GM18517 (cell line): ENCODE results near the gene TBC1D9.

ENCODE experiments used
- ATAC-seq: cut with Tn5 transposase; IDR thresholded peaks from one replicate; pipeline ENCODE4 v1.9.1; 2021; ENCODE audit warnings: mild to moderate bottlenecking, moderate library complexity; ENCODE audit not compliant: unreplicated experiment

The TBC1D9 gene

DNA sequence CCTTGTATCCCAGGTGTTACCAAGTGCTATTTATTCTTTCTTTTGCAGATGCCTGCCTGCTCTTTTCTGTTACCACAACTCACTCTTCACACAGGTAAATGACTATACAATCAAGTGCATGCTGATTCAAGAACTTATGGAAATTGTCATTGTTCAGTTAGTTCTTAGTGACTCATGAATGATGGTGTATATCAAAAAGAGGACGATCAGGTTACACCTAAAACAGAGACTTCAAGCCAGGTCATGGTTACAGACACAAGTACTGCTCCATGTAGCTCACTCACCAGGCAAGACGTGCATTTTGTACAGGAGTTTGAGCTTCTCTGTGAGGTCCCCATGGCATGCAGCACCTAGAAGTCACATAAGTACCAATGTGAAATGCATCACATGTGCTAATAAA lies 128.2 kb downstream of the TBC1D9 start:
- no peak for ATAC-seq

DNA sequence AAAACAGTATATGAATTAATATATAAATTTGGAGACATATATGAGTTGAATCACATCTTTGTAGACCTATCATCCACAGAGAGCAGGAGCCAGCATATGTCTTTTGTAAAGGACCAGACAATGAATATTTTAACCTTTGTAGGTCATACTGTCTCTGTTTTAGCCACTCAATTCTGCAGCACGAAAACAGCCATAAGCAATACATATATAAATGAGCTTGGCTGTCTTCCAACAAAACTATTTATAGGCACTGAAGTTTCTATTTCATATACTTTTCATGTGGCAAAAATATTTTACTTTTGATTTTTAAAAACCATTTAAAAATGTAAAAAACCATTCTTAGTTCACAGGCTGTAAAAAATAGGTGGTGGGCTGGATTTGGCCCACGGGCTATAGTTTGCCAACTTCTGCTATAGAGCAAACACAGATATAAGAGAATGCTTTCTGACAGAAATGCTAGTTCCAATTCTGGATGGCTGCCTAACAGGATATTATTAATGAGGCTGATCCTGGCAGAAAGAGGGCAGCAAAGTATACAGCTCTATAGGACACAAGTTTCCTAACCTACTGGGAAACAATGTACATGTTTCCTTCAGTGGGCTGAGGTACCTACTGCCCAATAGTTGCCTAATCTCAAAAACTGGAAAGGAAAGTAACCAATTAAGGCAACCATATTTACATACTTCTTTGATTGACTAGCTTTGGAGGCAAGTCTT lies 129.4 kb downstream of the TBC1D9 start:
- no peak for ATAC-seq

DNA sequence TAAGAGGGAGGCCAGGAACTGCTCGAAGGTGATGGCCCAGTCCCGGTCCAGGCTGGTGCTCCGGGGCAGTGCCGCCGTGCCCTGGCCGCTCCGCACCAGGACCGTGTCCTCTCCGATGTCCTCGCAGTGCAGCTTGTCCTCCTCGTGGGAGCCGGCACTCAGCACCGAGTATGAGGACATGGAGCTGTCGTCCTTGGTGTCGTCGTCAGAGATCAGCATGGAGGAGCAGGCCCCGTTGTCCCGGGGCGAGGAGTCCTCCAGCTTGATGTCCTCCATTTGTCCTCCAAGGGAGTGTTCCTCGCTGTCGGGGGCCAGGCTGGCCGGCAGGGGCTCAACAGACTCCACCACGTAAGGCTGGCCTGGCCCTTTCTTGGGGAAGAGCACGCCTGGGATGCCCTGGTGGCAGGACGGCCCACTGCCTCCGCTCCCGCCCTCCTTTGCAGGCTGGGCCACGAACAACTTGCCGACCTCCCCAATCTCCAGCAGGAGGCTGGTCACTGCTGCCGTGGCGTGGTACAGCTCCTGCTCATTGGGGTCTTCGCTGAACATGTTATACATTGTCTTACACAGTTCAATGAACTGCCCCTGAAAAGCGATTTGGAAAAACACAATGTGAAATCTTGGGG lies 133.7 kb downstream of the TBC1D9 start:
- ATAC-seq, result no peak

DNA sequence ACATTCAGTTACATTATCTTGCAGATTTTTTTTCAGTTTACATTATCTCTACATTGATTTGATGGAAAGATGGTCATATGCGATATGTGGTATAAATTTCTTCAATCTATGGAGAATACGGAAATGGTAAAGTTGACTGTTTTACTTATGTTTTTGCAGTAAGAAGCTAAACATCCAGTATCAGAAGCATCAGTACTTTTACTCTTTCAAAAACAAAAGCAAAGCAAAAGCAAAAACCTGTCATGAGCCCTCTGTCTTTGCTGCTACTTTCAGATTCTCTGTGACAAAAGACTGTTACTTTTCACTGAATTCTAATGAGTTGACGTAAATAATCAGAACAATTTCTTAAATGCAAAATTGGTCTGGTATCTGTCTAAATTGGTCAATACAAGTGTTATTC lies 135.0 kb downstream of the TBC1D9 start:
- no peak for ATAC-seq

DNA sequence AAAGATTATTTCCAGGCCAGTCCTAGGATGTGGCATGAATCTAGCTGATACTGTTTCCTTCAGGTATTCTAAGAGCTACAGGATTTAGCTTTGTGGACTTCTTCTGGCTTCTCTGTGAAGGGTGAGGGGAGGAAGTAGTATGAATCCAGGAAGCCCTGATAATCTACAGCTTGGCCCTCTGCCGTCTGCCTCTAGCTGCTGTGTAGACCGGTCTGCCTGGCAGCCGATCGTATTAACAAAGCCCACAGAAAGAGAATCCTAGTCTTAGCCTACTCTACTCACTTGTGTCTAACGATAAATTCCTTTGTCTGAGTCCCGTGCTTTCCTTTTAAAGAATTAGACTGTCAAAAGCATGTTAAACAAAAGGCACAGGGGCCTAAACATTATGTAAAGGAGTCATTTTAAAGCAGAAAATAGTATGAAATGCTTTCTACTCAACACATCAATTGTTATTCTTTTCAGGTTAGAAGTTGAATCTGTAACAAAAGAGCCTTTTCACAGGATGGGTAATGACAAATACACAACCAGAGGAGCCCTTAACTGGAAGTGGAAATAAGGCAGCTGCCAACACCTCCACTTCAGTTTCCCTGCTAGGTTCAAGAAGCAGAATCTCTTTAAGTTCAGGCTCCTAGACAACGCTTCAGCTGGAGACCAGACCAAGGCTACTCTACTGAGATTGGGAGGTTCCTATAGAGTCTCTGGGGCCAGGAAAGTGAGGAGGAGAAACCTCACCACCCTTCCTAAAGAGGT lies 138.5 kb downstream of the TBC1D9 start:
- ATAC-seq, result no peak

DNA sequence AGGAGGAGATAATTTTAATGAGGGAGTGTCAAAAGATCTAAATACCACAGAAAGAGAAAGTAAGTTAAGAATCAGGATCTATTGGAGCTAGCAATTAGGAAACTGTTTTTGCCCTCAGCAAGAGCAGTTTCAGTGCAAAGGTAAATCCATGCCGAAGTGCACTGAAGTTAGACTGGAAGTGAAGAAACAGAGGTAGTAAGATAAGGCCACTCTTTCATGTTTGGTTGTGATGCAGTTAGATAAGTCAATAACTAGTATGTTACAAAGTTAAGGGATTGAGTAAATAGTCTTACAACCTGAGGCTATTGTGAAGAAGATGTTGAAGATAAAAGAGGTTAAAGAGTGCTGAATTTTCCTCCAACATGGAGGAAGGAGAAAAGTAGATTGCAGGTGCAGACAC lies 140.7 kb downstream of the TBC1D9 start:
- no peak for ATAC-seq

DNA sequence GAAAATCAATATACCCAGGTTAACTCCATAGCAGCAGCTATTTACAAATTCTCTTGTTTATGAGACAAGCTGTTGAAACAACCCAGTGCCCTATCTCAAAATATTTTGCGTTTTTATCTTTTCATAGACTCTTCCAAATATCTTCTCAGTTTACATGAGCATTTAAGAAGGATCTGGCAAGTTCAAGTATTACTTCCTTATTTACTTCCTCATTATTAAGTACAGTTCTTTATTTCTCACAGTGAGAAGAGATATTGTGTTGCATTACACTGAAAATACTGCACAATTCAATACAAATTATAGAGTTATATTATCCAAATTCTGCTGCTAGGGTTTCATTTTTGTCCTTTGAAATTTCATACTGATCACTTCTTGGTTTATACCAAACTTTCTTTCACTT lies 143.8 kb downstream of the TBC1D9 start:
- no peak for ATAC-seq

DNA sequence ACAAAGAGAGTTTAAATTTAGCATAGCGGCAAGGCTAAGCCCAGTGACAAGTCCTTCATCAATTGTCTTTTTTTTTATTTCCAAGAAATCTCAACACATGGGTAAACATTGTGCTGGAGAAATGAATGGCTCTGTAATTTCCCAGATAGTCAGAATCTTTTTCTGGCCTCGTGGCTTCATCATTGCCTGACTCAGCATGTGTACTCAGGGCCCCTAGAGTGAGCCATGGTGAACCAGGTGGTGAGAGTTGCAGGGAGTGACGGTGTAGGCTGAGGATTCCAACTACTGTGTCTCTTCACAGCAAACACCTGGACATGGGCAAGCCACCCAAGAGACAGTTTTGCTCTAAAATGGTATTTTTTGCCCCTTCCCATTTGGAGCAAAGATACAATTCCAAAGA lies 144.3 kb downstream of the TBC1D9 start:
- ATAC-seq, result no peak

DNA sequence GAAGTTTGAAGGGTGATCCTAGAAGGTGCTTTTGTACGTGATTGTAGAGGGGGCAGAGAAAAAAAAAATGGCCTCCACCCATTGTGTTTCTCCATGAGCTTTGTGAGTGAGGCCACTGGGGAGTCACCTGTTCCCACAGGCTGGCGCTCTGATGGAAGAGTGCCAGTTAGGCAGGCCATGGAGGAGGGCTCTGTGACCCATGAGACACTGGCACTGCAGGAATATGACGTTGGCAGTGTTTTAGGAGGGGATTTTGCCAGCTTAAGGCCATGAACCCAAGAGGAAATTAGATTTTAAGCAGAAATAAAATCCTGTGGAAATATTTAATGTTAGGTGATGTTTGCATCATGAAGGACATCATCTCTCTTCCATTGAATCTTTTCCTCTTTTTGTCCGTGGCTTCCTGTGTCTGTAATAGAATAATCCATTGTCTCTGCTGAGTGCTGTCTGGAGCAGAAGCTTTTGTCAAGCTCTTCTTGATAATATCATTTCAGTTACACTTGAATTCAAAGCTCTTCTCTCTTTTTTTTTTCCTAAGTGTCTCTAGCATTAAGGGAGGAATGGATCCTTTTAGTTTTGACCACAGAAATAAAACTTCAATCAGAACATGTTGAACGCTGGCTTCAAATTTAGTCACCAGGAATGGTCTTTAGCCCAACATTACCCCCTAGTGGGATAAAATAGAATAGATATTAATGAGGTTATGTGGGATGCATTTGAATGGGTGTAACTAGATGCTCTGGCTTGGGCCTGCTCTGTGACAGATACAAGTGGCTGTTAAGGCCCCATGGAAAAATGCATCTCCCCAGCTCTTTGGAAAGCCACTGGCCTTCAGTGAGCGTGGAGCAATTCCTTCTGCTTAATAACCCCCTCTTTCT lies 146.4 kb downstream of the TBC1D9 start:
- peak; percentile 75 for ATAC-seq

DNA sequence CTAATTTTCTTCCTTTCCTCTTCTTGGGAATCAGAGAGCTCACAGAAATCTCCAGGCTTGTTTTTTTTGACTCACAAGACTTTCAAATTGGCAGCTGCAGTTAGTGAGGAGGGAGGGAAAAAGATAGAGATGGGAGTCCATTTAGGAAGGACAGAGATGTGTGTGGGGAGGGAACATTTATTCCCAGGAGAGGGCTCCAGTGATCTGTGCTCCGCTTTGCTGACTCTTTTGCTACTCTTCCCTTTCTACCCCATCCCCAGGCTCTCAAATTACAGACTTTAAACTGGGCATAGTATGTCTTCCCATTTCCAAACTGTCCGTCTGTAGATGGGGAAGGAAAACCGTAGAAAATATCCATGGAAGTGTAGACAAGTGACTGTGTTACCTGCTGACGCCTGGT lies 148.3 kb downstream of the TBC1D9 start:
- no peak for ATAC-seq

DNA sequence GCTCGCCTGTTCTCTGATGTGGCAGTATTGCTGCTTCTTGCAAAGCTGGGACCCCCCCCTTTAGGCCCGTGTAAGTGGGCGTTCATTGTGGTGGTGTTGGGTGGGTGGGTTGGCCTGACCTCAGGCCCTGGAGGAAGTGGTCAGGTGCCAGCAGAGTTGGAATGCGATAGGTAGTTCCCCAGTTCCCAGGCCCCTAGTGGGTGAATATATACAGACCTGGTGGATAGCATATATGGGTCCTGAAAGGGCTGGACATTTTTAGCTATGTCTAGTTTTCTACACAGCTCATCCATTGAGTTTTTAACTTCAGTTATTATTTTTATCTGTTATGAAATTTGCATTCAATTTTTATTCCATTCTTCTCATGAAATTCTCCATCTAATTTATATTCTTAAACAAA lies 151.6 kb downstream of the TBC1D9 start:
- ATAC-seq, result no peak

DNA sequence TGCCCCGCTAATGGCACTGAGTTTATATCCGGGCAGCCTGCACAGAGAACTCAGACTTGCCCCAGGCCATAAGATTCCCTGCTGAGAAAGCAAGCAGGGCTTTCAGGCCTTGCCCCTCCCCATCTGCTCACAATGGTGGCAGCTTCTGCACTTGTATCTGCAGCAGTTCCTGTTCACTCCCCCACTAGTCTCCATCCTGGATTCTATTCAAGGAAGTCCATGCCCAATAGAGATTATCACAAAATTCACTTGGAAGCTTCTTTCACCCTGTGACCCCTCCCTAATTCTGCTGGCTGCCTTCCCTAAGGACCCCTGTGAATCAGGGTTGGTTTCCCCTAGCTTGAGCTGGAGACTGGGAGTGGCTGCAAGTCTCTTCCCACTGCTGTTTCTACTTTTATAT lies 152.9 kb downstream of the TBC1D9 start:
- ATAC-seq, result no peak

DNA sequence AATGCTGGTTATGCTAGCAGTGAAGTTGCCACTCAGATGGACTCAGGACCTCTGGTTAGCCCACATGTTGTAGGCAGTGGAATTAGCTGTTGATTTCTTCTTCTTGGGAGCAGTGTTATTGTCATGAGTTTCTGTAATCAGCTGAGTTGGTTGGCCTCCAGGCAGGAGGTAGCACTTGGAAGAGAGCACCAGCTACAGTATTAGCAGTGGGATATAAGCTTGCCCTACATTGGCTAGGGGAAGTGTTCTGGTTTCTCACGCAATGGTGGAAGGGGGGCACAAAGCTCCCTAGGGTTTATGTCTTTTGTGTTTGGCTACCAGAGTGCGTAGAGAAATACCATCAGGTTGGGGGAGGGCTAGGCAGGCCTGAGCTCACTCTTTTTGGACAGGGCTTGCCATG lies 153.5 kb downstream of the TBC1D9 start:
- ATAC-seq, result no peak

DNA sequence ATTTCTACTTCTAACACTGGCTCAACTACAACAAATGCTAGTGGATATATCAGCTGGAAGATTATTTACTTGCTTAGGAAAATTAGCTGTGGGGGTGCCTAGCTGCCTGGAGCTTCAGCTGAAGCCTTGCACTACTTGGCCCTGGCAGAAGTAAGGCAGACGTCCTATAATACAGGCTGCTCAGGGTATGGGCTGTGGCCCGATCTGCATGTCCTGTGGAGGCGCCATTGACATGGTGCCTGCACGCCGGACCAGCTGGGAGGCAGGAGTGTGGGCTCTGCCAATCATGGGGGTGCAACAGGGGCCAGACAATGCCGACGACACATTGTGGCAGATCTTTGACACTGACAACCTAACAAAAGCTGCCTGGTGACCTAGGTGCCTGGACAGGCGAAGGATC lies 155.8 kb downstream of the TBC1D9 start:
- no peak for ATAC-seq

DNA sequence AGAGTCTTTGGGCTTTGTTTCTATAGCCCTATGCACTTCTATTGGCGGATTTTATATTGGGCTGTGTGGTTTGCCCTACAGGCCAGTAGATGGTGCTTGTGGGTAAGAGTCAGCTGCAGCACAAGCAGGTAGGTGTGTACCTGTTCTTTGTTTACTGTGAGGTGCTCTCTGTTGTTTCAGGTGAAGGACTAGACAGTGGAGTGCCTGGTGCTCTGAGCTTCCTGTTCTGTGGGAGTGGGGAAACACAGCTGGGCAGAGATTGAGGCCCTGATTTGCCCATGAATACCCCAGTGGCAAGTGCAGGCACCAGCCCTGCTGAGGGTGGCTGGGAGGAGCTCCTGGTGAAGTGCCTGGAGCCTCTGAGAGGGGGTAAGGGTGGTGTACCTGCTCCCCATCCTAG lies 161.1 kb downstream of the TBC1D9 start:
- no peak for ATAC-seq

DNA sequence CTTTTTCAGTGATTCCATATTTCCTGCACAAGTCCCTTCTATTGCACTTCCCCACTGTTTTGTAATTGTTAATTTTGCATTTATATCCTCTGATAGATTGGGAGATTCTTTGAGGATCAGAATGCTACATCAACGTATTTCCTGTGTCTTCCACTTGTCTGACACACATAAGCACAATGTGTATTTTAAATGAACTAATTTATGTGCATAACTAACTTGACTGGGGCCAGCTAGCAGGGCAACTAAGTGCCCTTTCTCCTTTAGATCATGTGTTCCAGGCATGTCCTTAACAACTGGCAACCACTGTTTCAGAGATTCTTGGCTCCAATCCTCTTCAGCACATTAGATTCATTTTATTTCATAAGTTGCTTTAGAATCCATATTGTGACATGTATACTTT lies 171.7 kb downstream of the TBC1D9 start:
- no peak for ATAC-seq

DNA sequence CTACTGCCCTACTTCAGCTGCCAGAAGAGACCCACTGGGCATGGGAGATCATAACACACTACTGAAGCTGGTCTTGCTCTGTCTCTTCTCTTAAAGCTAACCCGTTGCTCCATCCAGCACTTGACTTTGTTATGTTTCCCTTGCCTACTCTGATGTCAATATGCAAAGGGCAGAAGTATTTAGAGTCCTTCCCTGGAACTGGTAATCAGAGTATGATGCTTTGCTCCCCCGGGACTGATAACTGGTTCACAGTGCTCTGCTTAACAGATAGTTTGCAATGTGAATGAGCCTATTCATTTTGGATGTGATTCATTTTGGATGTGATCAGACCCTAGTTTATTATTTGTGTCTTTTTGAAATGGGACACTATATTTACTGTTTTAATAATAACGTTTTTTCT lies 175.1 kb downstream of the TBC1D9 start:
- ATAC-seq, result no peak

DNA sequence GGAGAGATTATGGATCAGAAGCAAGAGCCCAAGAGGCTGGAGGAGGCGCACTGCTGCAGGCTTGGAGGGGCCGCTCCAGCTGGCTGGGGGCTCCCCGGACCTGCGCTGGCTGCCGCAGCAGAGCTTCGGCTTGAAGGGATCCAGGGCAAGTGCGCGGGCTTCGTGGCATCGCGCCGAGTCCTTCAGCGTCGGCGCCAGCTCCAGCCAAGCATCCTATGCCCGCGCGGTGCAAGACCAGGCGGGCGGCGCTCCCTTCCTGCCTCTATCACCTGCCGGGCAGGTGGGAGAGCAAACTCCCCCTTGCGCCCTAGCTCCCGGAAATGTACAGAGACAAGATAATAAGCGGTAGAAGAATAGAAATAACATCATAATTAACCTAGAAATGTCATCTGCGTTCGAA lies 176.9 kb downstream of the TBC1D9 start:
- no peak for ATAC-seq

DNA sequence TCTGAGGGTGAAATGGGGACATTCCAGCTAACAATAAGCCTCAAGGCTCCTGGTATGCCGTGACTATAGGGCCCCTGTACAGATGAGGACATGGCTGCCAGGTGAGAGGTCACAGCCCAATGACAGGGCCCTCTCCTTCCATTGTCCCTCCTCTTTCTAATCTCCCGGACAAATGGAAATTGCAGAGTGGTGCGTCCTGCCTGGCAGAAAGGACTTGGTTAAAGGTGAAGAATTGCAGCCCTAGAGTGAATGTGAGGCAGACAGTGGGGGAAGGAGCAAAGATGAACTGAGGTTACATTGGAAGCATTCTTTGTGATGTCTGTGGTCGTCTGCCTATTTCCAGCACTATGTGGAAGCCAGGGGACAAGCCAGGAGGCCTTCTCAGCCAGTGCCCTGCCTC lies 180.7 kb downstream of the TBC1D9 start:
- no peak for ATAC-seq

DNA sequence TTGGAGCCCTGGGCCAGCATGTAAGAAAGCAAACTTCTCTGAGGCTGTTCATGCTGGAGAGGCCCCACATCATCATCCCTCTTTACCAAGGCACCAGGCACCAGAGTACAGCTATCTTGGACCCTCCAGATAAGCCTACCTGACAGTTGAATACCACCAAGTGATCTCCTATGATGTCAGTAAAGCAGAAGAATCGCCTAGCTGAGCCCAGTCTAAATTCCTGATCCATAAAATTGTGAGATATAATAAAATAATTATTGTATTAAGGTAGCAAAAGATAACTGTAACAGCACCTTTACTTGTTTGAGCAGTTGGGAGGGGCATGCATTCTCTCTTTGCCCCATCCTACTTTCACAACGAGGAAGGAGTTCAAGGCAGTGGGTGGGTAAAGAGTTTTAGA lies 184.6 kb downstream of the TBC1D9 start:
- no peak for ATAC-seq
